ENCODE measurements around the gene ANKRD11. TPM values are rescaled to one million over a fixed set of nuclear protein-coding genes. Genes with fewer than 3 reads are reported as not detected.
A peak's percentile ranks its signal among the peaks of the same experiment; 100 is the strongest.

The ANKRD11 gene
- total RNA-seq, 4 donors from 2014 or later, result 67.0 to 107 (median 88.9) TPM

DNA sequence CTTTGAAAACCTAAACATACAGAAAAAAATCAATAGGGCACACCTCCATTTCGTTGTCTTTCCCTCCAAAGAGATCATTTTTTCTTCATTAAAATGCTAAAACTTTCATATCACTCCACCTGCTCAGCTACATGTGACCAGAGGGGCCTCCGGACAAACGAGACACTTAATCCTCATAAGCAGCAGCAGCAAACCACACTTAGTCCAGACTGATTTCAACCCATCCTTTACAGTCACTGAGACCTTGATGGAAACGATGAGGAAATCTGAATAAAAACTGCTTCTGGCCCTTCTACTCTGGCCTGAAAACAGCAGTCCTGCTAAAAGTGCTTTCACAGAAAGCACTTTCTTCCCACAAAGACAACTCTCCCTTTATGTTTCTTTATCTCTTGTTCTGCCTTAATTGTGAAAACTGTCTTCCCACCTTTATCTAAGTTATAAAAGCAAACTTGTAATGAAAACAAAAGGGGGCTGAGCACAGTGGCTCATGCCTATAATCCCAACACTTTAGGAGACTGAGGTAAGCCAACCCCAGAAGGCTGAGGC is 4.6 kb downstream of the ANKRD11 start:
- WGBS, 2 donors (ENCODE audit: low coverage in 1 of 2), result 10 to 20% methylated on average over 4 of the region's 4 CpGs
- Histone ChIP-seq H3K36me3 (no peaks in the 10 kb centered on the region), H3K9me3 (no peaks in the 10 kb centered on the region), H3K4me1 (peaks cover 0 to 83% (median 50%) of the 10 kb centered on the region in 3 donors), H3K27ac (peak overlapping the region in 1 of 4 donors; percentile 25), H3K4me3 (no peak overlapping the region), H3K27me3 (no peaks in the 10 kb centered on the region)
- TF ChIP-seq, protein P1, sequence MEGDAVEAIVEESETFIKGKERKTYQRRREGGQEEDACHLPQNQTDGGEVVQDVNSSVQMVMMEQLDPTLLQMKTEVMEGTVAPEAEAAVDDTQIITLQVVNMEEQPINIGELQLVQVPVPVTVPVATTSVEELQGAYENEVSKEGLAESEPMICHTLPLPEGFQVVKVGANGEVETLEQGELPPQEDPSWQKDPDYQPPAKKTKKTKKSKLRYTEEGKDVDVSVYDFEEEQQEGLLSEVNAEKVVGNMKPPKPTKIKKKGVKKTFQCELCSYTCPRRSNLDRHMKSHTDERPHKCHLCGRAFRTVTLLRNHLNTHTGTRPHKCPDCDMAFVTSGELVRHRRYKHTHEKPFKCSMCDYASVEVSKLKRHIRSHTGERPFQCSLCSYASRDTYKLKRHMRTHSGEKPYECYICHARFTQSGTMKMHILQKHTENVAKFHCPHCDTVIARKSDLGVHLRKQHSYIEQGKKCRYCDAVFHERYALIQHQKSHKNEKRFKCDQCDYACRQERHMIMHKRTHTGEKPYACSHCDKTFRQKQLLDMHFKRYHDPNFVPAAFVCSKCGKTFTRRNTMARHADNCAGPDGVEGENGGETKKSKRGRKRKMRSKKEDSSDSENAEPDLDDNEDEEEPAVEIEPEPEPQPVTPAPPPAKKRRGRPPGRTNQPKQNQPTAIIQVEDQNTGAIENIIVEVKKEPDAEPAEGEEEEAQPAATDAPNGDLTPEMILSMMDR (IDR thresholded peaks at IDR 0.05), result no peak
- TF ChIP-seq POLR2A (IDR thresholded peaks at IDR 0.05) (no peak), POLR2AphosphoS5 (IDR thresholded peaks at IDR 0.05) (no peak), EP300 (IDR thresholded peaks at IDR 0.05) (no peak)
- no peak for ATAC-seq

DNA sequence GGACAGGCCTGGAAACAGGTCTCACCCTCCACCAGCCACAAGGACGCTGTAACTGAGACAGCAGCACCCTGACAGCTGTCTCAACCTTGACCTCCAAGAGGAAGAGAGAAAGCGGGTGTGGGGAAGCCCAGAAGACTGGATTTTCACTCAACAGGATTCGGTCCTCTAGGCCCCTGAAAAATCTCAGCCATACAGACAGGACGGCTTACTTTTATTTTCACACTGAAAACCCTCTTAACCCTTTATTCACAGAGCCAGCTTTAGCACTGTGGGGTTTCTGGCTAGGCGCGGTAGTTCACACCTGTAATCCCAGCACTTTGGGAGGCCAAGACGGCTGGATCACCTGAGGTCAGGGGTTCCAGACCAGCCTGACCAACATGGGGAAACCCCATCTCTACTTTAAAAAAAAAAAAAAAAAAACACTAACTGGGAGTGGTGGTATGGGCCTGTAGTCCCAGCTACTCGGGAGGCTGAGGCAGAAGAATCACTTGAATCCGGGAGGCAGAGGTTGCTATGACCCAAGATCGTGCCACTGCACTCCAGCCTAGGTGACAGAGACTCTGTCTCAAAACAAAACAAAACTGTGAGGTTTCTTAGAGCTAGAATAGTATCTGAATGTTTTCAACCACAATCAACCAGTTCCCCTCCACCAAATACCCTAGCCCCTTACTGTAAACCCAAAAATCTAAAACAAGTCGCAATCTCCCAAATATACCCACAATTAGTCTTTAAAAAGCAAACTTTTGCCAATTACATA is 5.3 kb downstream of the ANKRD11 start:
- no peaks in the 10 kb centered on the region for H3K36me3 ChIP-seq
- no peaks in the 10 kb centered on the region for H3K27me3 ChIP-seq
- H3K27ac ChIP-seq, result peak overlapping the region in 1 of 4 donors; percentile 25
- ATAC-seq, result no peak
- TF ChIP-seq, protein P1 (IDR thresholded peaks at IDR 0.05), result no peak
- TF ChIP-seq POLR2A (IDR thresholded peaks at IDR 0.05), result no peak
- no peak for TF ChIP-seq POLR2AphosphoS5 (IDR thresholded peaks at IDR 0.05)
- no peak for TF ChIP-seq EP300 (IDR thresholded peaks at IDR 0.05)
- no peak overlapping the region for H3K4me3 ChIP-seq
- no peaks in the 10 kb centered on the region for H3K9me3 ChIP-seq
- H3K4me1 ChIP-seq, result peaks cover 0 to 90% (median 50%) of the 10 kb centered on the region in 3 donors
- WGBS, 2 donors (ENCODE audit: low coverage in 1 of 2), result 63 to 72% methylated on average over 6 to 8 of the region's 11 CpGs

DNA sequence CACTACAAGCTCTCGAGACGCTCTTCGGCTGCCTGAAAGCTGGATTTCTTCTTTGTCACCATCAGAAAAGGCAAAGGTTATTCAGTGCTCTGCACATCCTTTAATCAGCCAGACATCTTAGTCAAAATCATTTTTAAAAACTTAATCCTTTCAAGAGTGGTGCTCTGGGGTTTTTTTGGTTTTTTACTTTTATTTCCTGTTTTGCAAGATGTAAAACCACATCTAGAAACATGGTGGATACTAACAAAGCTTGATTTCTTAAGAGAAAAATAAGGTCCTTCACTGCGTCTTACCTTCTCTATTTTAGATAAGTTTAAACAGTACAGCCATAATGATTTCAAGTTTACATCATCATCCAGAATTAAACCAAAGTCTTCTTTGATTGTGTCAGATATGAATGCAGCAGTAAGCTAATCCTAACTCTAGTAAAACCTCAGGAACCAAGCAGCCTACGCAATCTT is 6.3 kb downstream of the ANKRD11 start:
- Histone ChIP-seq H3K36me3 (no peaks in the 10 kb centered on the region), H3K9me3 (no peaks in the 10 kb centered on the region), H3K4me3 (no peak overlapping the region), H3K27me3 (no peaks in the 10 kb centered on the region), H3K4me1 (peaks cover 0 to 100% (median 52%) of the 10 kb centered on the region in 3 donors), H3K27ac (no peak overlapping the region)
- no peak for ATAC-seq
- 56 to 67% methylated on average over 5 of the region's 5 CpGs for WGBS, 2 donors (ENCODE audit: low coverage in 1 of 2)
- TF ChIP-seq, protein P1 (IDR thresholded peaks at IDR 0.05), result no peak
- TF ChIP-seq POLR2A (IDR thresholded peaks at IDR 0.05), result no peak
- no peak for TF ChIP-seq POLR2AphosphoS5 (IDR thresholded peaks at IDR 0.05)
- TF ChIP-seq EP300 (IDR thresholded peaks at IDR 0.05), result no peak

DNA sequence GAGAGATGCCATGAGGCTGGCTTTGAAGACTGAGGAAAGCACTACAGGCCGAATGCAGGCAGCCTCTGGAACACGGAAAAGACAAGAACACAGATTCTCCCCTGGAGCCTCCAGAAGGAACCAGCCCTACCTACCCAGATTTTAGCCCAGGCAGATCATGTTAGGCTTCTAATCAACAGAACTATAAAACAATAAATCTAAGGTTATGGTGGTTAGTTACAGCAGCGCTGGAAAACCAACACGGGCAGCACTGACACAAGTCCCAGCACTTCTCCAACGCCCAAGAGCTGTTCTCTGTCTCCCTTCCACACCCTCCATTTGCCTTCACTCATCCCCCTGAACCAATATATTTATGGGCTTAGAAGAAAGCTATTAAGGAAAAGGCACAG is 7.5 kb downstream of the ANKRD11 start:
- Histone ChIP-seq H3K4me1 (peaks cover 0 to 100% (median 56%) of the 10 kb centered on the region in 3 donors), H3K9me3 (no peaks in the 10 kb centered on the region), H3K27ac (peak overlapping the region in 2 of 4 donors; percentile 7 to 22), H3K36me3 (no peaks in the 10 kb centered on the region), H3K27me3 (no peaks in the 10 kb centered on the region), H3K4me3 (no peak overlapping the region)
- TF ChIP-seq POLR2A (IDR thresholded peaks at IDR 0.05) (no peak), POLR2AphosphoS5 (IDR thresholded peaks at IDR 0.05) (no peak), EP300 (IDR thresholded peaks at IDR 0.05) (no peak)
- TF ChIP-seq, protein P1 (IDR thresholded peaks at IDR 0.05), result no peak
- no peak for ATAC-seq
- WGBS, 2 donors (ENCODE audit: low coverage in 1 of 2), result 73 to 85% methylated on average over 3 to 5 of the region's 5 CpGs
